HepG2 (cell line): ENCODE data around the gene PRPF38B. TPM values are rescaled to one million over a fixed set of nuclear protein-coding genes. Genes with fewer than 3 reads are reported as not detected.

ENCODE experiments used
- ATAC-seq: fragments of 200-7000 bp; cut with Tn5 transposase; 3 replicates; pipeline ENCODE4 v1.9.1; 2020; ENCODE audit warnings: mild to moderate bottlenecking, moderate library complexity
- BruUV-seq: library from RNA; stranded (reverse); fragments of 400-500 nt; replicated peaks from 2 replicates; lab custom pipeline; 2021; lab: Mats Ljungman, UMichigan
- CTCF ChIA-PET: fragments of 300-600 bp; formaldehyde crosslinking; extraction: SDS; loops from one replicate; lab custom pipeline; 2021; ENCODE audit warnings: low total read pairs, inconsistent platforms, low intra/inter-chr PET ratio; lab: Yijun Ruan, JAX
- POLR2A ChIA-PET: fragments of 350-600 bp; sonication (Branson Sonifier 250); formaldehyde crosslinking; loops from one replicate; lab custom pipeline; 2020; ENCODE audit warnings: antibody characterized with exemption, inconsistent platforms; lab: Yijun Ruan, JAX
- DNase-seq: peaks from one replicate; pipeline ENCODE4 v3.0.0-alpha.2; 2015; ENCODE audit warnings: low spot score
- FAIRE-seq: peaks from 3 replicates; lab custom pipeline; 2011; peaks lifted over from hg19 to GRCh38; lab: Jason Lieb, UNC
- H2AFZ ChIP-seq: one replicate; pipeline ENCODE4 v1.6.1; 2011; ENCODE audit warnings: low read length, inconsistent platforms
- H3K27ac ChIP-seq: fragments of 300-600 bp; 3 replicates; pipeline ENCODE4 v1.8.0; 2011; ENCODE audit warnings: mixed run types, mild to moderate bottlenecking, mixed read lengths, low read length, inconsistent platforms; ENCODE audit not compliant: insufficient read depth; ENCODE audit errors: extremely low read length
- H3K27me3 ChIP-seq, 2 experiments: fragments of 200-600 bp in 1 of 2; 2 replicates in 1 of 2; 3 replicates in 1 of 2; pipeline versions ENCODE4 v1.6.0 to v1.8.0; 2011; ENCODE audit warnings: low read length in 2 of 2, mild to moderate bottlenecking in 2 of 2, moderate library complexity in 2 of 2, inconsistent platforms in 1 of 2; ENCODE audit not compliant: insufficient read depth in 2 of 2, control insufficient read depth in 1 of 2
- H3K36me3 ChIP-seq, 2 experiments: fragments of 200-600 bp in 1 of 2; replicated peaks in 1 of 2; 2 replicates in 1 of 2; 3 replicates in 1 of 2; pipeline versions ENCODE4 v1.5.1 to v1.8.0; 2011; ENCODE audit warnings: low read length in 2 of 2, inconsistent platforms in 1 of 2; ENCODE audit not compliant: insufficient read depth in 2 of 2, control insufficient read depth in 1 of 2
- H3K4me1 ChIP-seq: 2 replicates; pipeline ENCODE4 v1.5.1; 2012; ENCODE audit warnings: low read length, inconsistent platforms; ENCODE audit not compliant: insufficient read depth
- H3K4me2 ChIP-seq: 2 replicates; pipeline ENCODE4 v1.6.0; 2011; ENCODE audit warnings: low read depth, low read length, inconsistent platforms
- H3K4me3 ChIP-seq, 3 experiments: fragments of 200-600 bp in 1 of 3; sonication (generic), shearing (Covaris generic) in 1 of 3; replicated peaks in 1 of 3; 2 replicates each; pipeline ENCODE4 v1.5.1; 2011 to 2016; ENCODE audit warnings: low read length in 3 of 3, inconsistent platforms in 2 of 3, low read depth in 2 of 3, mild to moderate bottlenecking in 2 of 3, control low read depth in 1 of 3, mixed read lengths in 1 of 3; ENCODE audit not compliant: insufficient read depth in 1 of 3
- H3K79me2 ChIP-seq: one replicate; pipeline ENCODE4 v1.6.1; 2011; ENCODE audit warnings: low read length, inconsistent platforms; ENCODE audit not compliant: insufficient read depth
- H3K9ac ChIP-seq: 2 replicates; pipeline ENCODE4 v1.6.0; 2011; ENCODE audit warnings: mild to moderate bottlenecking, low read depth, low read length, inconsistent platforms; ENCODE audit not compliant: insufficient read depth
- H3K9me3 ChIP-seq: 2 replicates; pipeline ENCODE4 v1.5.1; 2012; ENCODE audit warnings: mild to moderate bottlenecking, low read length
- H4K20me1 ChIP-seq: 2 replicates; pipeline ENCODE4 v1.6.0; 2011; ENCODE audit warnings: inconsistent platforms, mild to moderate bottlenecking, low read length, moderate library complexity; ENCODE audit not compliant: insufficient read depth
- ARNTL ChIP-seq: sonication (generic); formaldehyde crosslinking; IDR thresholded peaks from 2 replicates; pipeline ENCODE4 v1.4.0; 2020; ENCODE audit warnings: mild to moderate bottlenecking, missing genetic modification reagents
- DNMT1 ChIP-seq: sonication (generic); formaldehyde crosslinking; IDR thresholded peaks from 2 replicates; pipeline ENCODE4 v1.5.1; 2020; ENCODE audit warnings: mild to moderate bottlenecking, missing genetic modification reagents
- KDM4B ChIP-seq: sonication (generic); formaldehyde crosslinking; IDR thresholded peaks from 2 replicates; pipeline ENCODE4 v1.4.0; 2020; ENCODE audit warnings: missing genetic modification reagents
- NR3C1 ChIP-seq: sonication (generic); formaldehyde crosslinking; IDR thresholded peaks from 2 replicates; pipeline ENCODE4 v1.4.0; 2020; ENCODE audit warnings: missing genetic modification reagents
- POLR2AphosphoS2 ChIP-seq: IDR thresholded peaks from 2 replicates; pipeline ENCODE4 v1.6.1; 2011; ENCODE audit warnings: low read depth, low read length, improper control_type of control experiment
- RELA ChIP-seq: sonication (generic); formaldehyde crosslinking; IDR thresholded peaks from 2 replicates; pipeline ENCODE4 v1.4.0; 2020; ENCODE audit warnings: missing genetic modification reagents
- ZNF256 ChIP-seq: sonication (generic); formaldehyde crosslinking; conservative IDR thresholded peaks from 2 replicates; pipeline ENCODE4 v1.4.0; 2020; ENCODE audit warnings: missing genetic modification reagents
- ZNF441 ChIP-seq: sonication (generic); formaldehyde crosslinking; IDR thresholded peaks from 2 replicates; pipeline ENCODE4 v1.7.0; 2021; ENCODE audit warnings: missing genetic modification reagents, borderline replicate concordance
- ZNF776 ChIP-seq: sonication (generic); formaldehyde crosslinking; IDR thresholded peaks from 2 replicates; pipeline ENCODE4 v1.4.0; 2020; ENCODE audit warnings: mild to moderate bottlenecking, missing genetic modification reagents
- ZNF780A ChIP-seq: sonication (generic); formaldehyde crosslinking; IDR thresholded peaks from 2 replicates; pipeline ENCODE4 v1.8.0; 2022; ENCODE audit warnings: mild to moderate bottlenecking, missing genetic modification reagents, moderate library complexity
- WGBS: methylation state at CpG from one replicate; pipeline ENCODE4 v1.1.6; 2017; ENCODE audit warnings: low lambda C conversion rate; 5-methylcytosine and 5-hydroxymethylcytosine counted together
- in situ Hi-C: cut with HindIII; loops from 2 replicates; pipeline ENCODE4 v1.10.0; 2017; ENCODE audit warnings: low pct_unique_long_range_greater_than_20kb; ENCODE audit not compliant: extremely low pct_ligation_motif_present
- intact Hi-C: fragments of 100-400 bp; cut with micrococcal nuclease; formaldehyde crosslinking; loops from one replicate; pipeline ENCODE4 v1.10.0; 2022; ENCODE audit not compliant: unreplicated experiment
- polyA plus RNA-seq, 8 experiments: library from polyadenylated mRNA; depleted of rRNA in 3 of 8; stranded (reverse) in 7 of 8; unstranded in 1 of 8; fragments of >200 nt; fragmentation: Illumina TruSeq in 4 of 8; extraction: Trizol in 4 of 8; gene quantifications; 2 replicates each; pipeline versions ENCODE4 v1.2.1 to v1.2.3, GENCODE V29; 2011 to 2016; ENCODE audit warnings: low read depth in 4 of 8, missing spikeins in 1 of 8, mixed read lengths in 1 of 8; ENCODE audit not compliant: insufficient read depth in 1 of 8
- total RNA-seq, 5 experiments: library from RNA; depleted of rRNA; stranded (reverse); fragments of >200 nt; fragmentation: Illumina TruSeq; extraction: Trizol; gene quantifications; 2 replicates each; pipeline ENCODE4 v1.2.3, GENCODE V29; 2016; ENCODE audit warnings: low read depth in 1 of 5

PRPF38B gene
- total and polyA plus RNA-seq, 2 of the 13 experiments (the other 11 are each of a cell fraction or from before 2014, with no cell fraction given) = 25.7 to 29.7 TPM

- TF ChIP-seq ZNF776 (CRISPR knock-in tag) (no peak), POLR2AphosphoS2 (no peak), ARNTL (no peak), ZNF780A (CRISPR knock-in tag) (no peak), ZNF441 (no peak), DNMT1 (CRISPR knock-in tag) (no peak), ZNF256 (CRISPR knock-in tag) (no peak), KDM4B (CRISPR knock-in tag) (no peak), RELA (CRISPR knock-in tag) (no peak)
- ATAC-seq = no peak
- ChIA-PET POLR2A (no interaction called here), CTCF (no interaction called here)
- intact Hi-C loops = no loop called here
- Histone ChIP-seq H3K79me2 (no peaks in the 10 kb centered on the region), H3K4me3 (no peak overlapping the region), H3K9ac (no peak overlapping the region), H3K27me3 (peaks cover 0 to 10% of the 10 kb centered on the region in 2 experiments; a peak in 3 of 5 replicates), H2AFZ (no peak overlapping the region), H3K4me2 (no peak overlapping the region), H4K20me1 (no peaks in the 10 kb centered on the region), H3K4me1 (no peaks in the 10 kb centered on the region), H3K27ac (no peak overlapping the region), H3K36me3 (no peaks in the 10 kb centered on the region), H3K9me3 (no peaks in the 10 kb centered on the region)
- in situ Hi-C loops = no loop called here
- WGBS = 34% methylated on average over 5 of the region's 5 CpGs
- DNase-seq = no peak
- no TSS peak for BruUV-seq
- no peak for FAIRE-seq
Measured at GRCh38 chr1:108657356-108658080, 34.6 kb upstream of the PRPF38B start.

DNA sequence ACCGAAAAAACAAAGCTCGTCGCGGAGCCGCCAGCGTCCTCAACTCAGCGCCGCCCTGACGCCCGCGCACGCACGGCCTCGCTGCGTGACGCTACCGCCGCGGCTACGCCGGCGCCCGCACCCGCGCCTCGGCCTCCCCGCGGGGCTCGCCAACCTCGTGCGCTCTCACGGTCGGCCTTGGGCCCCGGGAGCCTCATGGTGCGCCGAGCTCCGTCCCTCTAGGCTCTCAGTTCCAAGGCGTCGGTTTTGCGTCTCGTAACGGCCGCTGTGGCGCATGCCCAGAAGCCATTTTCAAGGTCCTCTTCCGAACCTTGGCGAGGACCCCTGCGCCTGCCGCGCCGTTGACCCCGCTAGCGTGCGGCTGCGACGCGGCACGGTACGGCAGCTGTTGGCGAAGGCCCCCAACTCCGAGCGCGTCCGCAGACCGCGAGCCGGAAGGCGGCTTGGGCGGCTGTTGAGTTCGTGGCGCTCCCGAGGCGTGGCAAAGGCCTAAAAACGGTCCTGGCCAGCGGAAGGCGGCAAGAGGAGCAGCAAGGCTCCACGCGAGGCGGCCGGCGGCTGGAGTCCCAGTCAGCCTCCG, 31.0 kb upstream of the PRPF38B start, which contains the start of gene HENMT1:
Gene HENMT1 (minus strand): TSS at position 64 of the 580 bp plus-strand sequence. CDS start 1,209 bp downstream, outside the sequence.
- no peak for ATAC-seq
- no peak within 1 kb of the TSS for H3K4me2 ChIP-seq
- no peaks in the 10 kb centered on the region for H3K36me3 ChIP-seq
- H3K79me2 ChIP-seq = no peaks in the 10 kb centered on the region
- DNase-seq = no peak
- H3K4me1 ChIP-seq = no peaks in the 10 kb centered on the region
- WGBS = 87% methylated on average over 77 of the region's 81 CpGs
- no TSS peak for BruUV-seq
- no peak for FAIRE-seq
- POLR2A ChIA-PET = no interaction called here
- H3K9me3 ChIP-seq = no peaks in the 10 kb centered on the region
- H4K20me1 ChIP-seq = no peaks in the 10 kb centered on the region
- H2AFZ ChIP-seq = no peak within 1 kb of the TSS
- H3K27ac ChIP-seq = no peak within 1 kb of the TSS
- CTCF ChIA-PET = no interaction called here
- H3K27me3 ChIP-seq = peaks cover 0 to 10% of the 10 kb centered on the region in 2 experiments; a peak in 2 of 5 replicates
- no peak within 1 kb of the TSS for H3K4me3 ChIP-seq
- intact Hi-C loops = no loop called here
- no peak within 1 kb of the TSS for H3K9ac ChIP-seq
- TF ChIP-seq NR3C1 (CRISPR knock-in tag) = no peak
- TF ChIP-seq DNMT1 (CRISPR knock-in tag) = 0 out of 2 replicates have a peak, but pooled peaks have one; percentile 30
- in situ Hi-C loops = no loop called here
